Activated CD4-positive, alpha-beta T cell treated with anti-CD3 and anti-CD28 coated beads, Interleukin-2, amount 10 ng/mL, durations not matched to agents 7 days and 5 days (primary cell): ENCODE results near the gene CFAP61. TPM values are rescaled to one million over a fixed set of nuclear protein-coding genes. Genes with fewer than 3 reads are reported as not detected.
"Not testable (repeated sequence)": the region's sequence is repeated elsewhere in the genome, so short reads cannot be mapped to it uniquely, and the experiment has no call there.

Experiments used
- CTCF ChIA-PET: fragments of 350-600 bp; sonication (Branson Sonifier 250); formaldehyde crosslinking; loops from one replicate; lab custom pipeline; 2021; ENCODE audit warnings: antibody characterized with exemption; lab: Charles Lee
- POLR2A ChIA-PET: fragments of 350-600 bp; sonication (Branson Sonifier 250); formaldehyde crosslinking; loops from one replicate; lab custom pipeline; 2021; ENCODE audit warnings: antibody characterized with exemption; lab: Charles Lee
- DNase-seq: peaks from one replicate; pipeline ENCODE4 v3.0.0-alpha.2; 2020
- H3K27ac Mint-ChIP-seq: one replicate; pipeline ENCODE4 v1.8.0; 2021; ENCODE audit warnings: mild to moderate bottlenecking, moderate library complexity, mixed read lengths
- H3K27me3 Mint-ChIP-seq: one replicate; pipeline ENCODE4 v1.8.0; 2021; ENCODE audit warnings: mixed read lengths
- H3K36me3 Mint-ChIP-seq: one replicate; pipeline ENCODE4 v1.8.0; 2021; ENCODE audit warnings: low read depth, mixed read lengths
- H3K4me1 Mint-ChIP-seq: one replicate; pipeline ENCODE4 v1.8.0; 2021; ENCODE audit warnings: mixed read lengths
- H3K4me3 Mint-ChIP-seq: one replicate; pipeline ENCODE4 v1.8.0; 2021; ENCODE audit warnings: mild to moderate bottlenecking, moderate library complexity, mixed read lengths
- H3K9me3 Mint-ChIP-seq: one replicate; pipeline ENCODE4 v1.8.0; 2021; ENCODE audit warnings: mixed read lengths
- total RNA-seq, 2 experiments: library from RNA; stranded (reverse); gene quantifications; one replicate each; pipeline ENCODE4 v1.2.3, GENCODE V29; 2021

Gene CFAP61
- total RNA-seq, 2 experiments from 2014 or later: not detected

DNA sequence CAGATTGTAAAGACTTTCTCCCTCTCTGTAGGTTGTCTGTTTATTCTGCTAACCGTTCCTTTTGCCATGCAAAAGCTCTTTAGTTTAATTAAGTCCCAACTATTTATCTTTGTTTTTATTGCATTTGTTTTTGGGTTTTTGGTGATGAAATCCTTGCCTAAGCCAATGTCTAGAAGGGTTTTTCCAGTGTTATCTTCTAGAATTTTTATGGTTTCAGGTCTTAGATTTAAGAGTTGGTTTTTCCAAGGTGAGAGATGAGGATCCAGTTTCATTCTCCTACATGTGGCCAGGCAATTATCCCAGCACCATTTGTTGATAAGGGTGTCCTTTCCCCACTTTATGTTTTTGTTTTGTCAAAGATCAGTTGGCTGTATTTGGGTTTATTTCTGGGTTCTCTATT is 70.9 kb downstream of the CFAP61 start:
- H3K4me3 Mint-ChIP-seq, H3K4me1 Mint-ChIP-seq, DNase-seq, POLR2A ChIA-PET, CTCF ChIA-PET, H3K36me3 Mint-ChIP-seq, H3K9me3 Mint-ChIP-seq, H3K27ac Mint-ChIP-seq: not testable (repeated sequence)
- peaks cover 25% of the 10 kb centered on the region for H3K27me3 Mint-ChIP-seq

DNA sequence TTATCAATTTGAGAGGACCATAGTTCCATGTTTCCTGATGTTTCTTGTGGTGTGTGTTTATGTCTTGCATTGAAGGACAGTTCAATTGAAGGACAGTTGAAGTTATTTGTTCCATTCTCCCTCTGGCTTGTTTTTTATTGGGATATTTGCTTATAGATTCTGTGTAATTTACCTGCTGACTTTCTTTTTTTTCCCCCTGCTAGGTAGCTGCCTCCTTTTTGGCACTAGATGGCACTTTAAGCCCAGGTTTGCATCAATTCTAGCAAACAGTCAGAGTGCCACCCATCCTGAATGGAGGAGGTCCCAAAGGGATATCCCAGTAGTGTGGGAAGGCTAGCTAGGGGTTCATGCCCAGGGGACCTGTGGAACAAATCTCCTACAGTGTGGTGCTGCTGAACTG is 78.1 kb downstream of the CFAP61 start:
- CTCF ChIA-PET: no interaction called here
- H3K9me3 Mint-ChIP-seq: peaks cover 3% of the 10 kb centered on the region
- peaks cover 13% of the 10 kb centered on the region for H3K27me3 Mint-ChIP-seq
- no peak overlapping the region for H3K4me3 Mint-ChIP-seq
- no peaks in the 10 kb centered on the region for H3K4me1 Mint-ChIP-seq
- H3K36me3 Mint-ChIP-seq: no peaks in the 10 kb centered on the region
- POLR2A ChIA-PET: no interaction called here
- no peak for DNase-seq
- no peak overlapping the region for H3K27ac Mint-ChIP-seq

DNA sequence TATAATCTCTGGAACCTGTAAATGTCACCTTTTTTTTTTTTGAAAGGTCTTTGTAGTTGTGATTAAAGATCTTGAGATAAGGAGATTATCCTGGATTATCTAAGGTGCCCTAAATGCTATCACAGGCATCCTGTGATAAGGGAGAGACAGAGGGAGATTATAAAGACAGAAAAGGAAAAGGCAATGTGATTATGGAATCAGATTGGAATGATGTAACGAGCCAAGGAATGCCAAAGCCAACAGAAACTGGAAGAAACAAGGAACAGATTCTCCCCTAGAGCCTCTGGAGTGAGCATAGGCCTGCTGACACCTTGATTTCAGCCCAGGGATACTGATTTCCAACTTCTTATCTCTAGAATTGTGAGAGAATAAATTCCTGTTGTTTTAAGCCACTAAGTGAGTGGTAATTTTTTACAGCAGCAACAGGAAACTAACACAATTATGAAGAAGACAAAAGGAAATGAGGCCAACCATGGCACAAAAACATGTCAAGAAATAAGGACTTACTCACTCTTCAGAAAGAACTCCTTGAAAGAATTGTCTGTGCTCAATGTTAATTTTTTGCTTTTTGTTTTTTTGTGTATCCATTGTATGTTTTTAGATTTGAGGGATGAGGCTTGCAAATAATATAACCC is 82.7 kb downstream of the CFAP61 start:
- no peak overlapping the region for H3K27ac Mint-ChIP-seq
- H3K36me3 Mint-ChIP-seq: no peaks in the 10 kb centered on the region
- CTCF ChIA-PET: no interaction called here
- no peaks in the 10 kb centered on the region for H3K4me1 Mint-ChIP-seq
- peaks cover 3% of the 10 kb centered on the region for H3K9me3 Mint-ChIP-seq
- peaks cover 5% of the 10 kb centered on the region for H3K27me3 Mint-ChIP-seq
- no peak for DNase-seq
- POLR2A ChIA-PET: no interaction called here
- H3K4me3 Mint-ChIP-seq: no peak overlapping the region

DNA sequence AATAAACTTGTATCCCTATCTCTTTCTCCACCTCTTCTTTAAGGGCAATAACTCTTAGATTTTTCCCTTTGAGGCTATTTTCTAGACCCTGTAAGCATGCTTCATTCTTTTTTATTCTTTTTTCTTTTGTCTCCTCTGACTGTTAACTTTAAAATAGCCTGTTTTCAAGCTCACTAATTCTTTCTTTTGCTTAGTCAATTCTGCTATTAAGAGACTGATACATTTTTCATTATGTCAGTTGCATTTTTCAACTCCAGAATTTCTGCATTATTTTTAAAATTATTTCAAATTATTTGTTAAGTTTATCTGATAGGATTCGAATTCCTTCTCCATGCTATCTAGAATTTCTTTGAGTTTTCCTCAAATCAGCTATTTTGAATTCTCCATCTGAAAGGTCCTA is 84.0 kb downstream of the CFAP61 start:
- no peaks in the 10 kb centered on the region for H3K9me3 Mint-ChIP-seq
- POLR2A ChIA-PET: no interaction called here
- H3K36me3 Mint-ChIP-seq: no peaks in the 10 kb centered on the region
- DNase-seq: no peak
- H3K4me1 Mint-ChIP-seq: no peaks in the 10 kb centered on the region
- CTCF ChIA-PET: no interaction called here
- H3K4me3 Mint-ChIP-seq: no peak overlapping the region
- peaks cover 2% of the 10 kb centered on the region for H3K27me3 Mint-ChIP-seq
- H3K27ac Mint-ChIP-seq: no peak overlapping the region

DNA sequence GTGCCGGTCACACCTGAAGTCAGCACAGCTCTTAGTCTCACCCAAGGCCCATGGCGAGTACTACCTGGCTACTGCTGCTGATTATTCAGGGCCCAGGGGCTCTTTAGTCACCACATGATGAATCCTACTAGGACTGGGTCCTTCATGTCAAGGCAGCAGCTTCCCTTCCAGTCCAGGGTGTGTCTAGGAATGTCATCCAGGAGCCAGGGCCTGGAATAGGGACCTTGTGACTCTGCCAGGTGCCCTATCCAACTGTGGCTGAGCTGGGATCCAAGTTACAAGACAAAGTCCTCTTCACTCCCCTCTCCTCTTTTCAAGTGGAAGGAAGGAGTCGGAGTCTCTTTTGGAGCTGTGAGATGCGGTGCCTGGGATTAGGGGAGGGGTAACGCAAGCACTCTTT is 85.5 kb downstream of the CFAP61 start:
- CTCF ChIA-PET: interaction anchor here (0.6 kb wide), 1 partner anchor 1320 kb away, joined by 4 read pairs; no protein-coding TSS in a partner anchor

DNA sequence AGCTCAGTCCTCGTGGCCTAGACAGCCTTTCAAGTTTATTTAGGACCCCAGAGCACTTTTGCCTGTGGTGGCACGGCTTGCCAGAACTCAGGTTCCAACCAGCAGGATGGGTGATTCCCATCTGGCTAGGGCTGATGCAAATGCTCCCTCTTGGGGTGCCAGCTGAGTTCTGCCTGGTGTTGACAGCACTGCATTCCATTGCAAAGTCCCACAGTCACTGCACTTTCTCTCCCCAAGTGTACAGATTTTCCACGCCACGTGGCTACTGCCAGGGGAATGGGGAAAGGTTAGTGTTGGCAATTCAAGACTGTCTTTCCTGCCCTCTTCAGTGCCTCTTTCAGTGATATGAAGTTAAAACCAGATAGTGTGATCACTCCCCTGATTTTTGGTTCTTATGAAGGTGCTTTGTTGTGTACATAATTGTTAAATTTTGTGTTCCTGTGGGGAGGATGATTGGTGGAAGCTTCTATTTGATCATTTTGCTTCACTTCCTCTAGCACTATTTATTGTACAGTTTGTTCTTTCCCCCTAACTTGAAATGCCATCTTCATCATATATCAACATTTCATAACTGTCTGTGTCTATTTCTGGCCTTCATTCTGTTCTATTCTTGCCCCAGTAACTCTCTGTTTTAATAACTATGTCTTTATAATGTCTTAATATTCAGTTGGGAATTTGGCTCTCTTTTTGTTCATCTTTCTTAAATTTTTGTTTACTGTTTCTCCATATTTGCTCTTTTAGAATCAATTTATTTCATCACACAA is 86.2 kb downstream of the CFAP61 start:
- CTCF ChIA-PET: no interaction called here
- Mint-ChIP-seq H3K27me3 (no peaks in the 10 kb centered on the region), H3K4me3 (no peak overlapping the region), H3K36me3 (no peaks in the 10 kb centered on the region), H3K9me3 (no peaks in the 10 kb centered on the region), H3K27ac (no peak overlapping the region), H3K4me1 (no peaks in the 10 kb centered on the region)
- no peak for DNase-seq
- POLR2A ChIA-PET: no interaction called here

More for the DNA sequence above, 85.5 kb downstream of the CFAP61 start:
- no peak for DNase-seq
- H3K36me3 Mint-ChIP-seq: no peaks in the 10 kb centered on the region
- H3K4me3 Mint-ChIP-seq: no peak overlapping the region
- peaks cover 2% of the 10 kb centered on the region for H3K27me3 Mint-ChIP-seq
- no peak overlapping the region for H3K27ac Mint-ChIP-seq
- POLR2A ChIA-PET: no interaction called here
- no peaks in the 10 kb centered on the region for H3K9me3 Mint-ChIP-seq
- no peaks in the 10 kb centered on the region for H3K4me1 Mint-ChIP-seq

DNA sequence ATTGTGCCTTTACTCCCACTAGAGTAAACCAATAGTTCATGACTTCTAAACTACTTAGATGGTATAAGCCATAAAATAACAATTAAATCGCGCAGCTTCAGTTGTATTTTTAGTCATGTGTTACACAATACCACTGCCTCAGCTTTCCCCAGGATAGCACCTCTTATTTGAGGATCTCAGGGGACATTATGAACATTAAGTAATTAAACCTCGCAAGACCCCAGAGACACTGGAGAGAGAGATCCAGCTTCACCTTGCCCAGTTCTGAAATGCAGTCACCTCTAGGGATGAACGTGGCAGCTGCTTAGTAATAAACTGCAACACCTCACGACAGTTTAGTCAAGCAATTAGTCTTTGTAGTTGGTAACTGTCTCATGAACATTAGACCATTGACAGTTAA is 87.1 kb downstream of the CFAP61 start:
- POLR2A ChIA-PET: no interaction called here
- CTCF ChIA-PET: no interaction called here
- H3K9me3 Mint-ChIP-seq: no peaks in the 10 kb centered on the region

DNA sequence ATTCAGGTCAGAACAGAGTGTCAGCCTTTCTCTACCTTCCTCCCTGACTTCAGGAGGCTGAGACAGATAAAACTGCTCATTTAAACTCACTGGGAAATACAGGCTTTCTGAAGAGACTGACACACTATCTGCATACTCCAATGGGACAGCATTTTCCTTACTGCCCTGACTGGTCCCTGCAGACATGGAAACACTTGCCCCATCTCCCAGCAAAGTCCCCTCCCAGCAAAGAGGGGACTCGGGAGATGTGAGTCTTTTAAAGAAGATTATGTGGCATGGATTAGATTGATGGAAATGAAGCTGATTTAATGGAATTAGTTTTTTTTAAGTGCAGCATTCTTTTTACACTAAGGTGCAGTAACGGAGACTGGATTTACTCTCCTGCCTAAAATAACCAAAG is 90.8 kb downstream of the CFAP61 start:
- no peak overlapping the region for H3K27ac Mint-ChIP-seq
- no peaks in the 10 kb centered on the region for H3K36me3 Mint-ChIP-seq
- ChIA-PET CTCF (no interaction called here), POLR2A (no interaction called here)
- H3K27me3 Mint-ChIP-seq: peaks cover 9% of the 10 kb centered on the region
- DNase-seq: no peak
- H3K4me1 Mint-ChIP-seq: no peaks in the 10 kb centered on the region
- H3K4me3 Mint-ChIP-seq: no peak overlapping the region
- no peaks in the 10 kb centered on the region for H3K9me3 Mint-ChIP-seq

More for the DNA sequence above, 87.1 kb downstream of the CFAP61 start:
- no peak overlapping the region for H3K27ac Mint-ChIP-seq
- H3K4me3 Mint-ChIP-seq: no peak overlapping the region
- no peaks in the 10 kb centered on the region for H3K4me1 Mint-ChIP-seq
- no peaks in the 10 kb centered on the region for H3K36me3 Mint-ChIP-seq
- H3K27me3 Mint-ChIP-seq: no peaks in the 10 kb centered on the region
- DNase-seq: no peak

DNA sequence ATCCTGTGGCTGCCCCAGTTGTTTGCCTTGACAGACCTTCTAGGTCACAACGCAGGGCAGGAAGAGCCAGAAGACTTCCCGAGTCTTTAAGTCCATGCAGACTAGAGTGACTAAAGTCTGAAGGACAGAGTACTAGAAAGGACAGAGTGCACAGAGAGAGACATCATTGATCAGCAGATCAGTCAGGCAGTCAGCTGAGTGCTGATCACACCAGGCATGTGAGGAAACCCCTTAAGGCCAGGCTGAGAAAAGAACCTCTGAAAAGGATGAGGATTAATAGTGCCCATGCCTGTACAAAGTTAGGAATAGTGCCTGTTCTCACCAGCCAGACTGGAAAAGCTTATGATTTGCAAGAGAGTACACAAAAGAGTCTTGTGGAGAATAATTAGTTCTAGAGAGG is 91.3 kb downstream of the CFAP61 start:
- Mint-ChIP-seq H3K27ac (no peak overlapping the region), H3K4me3 (no peak overlapping the region), H3K4me1 (no peaks in the 10 kb centered on the region), H3K27me3 (peaks cover 12% of the 10 kb centered on the region), H3K9me3 (no peaks in the 10 kb centered on the region), H3K36me3 (no peaks in the 10 kb centered on the region)
- DNase-seq: no peak
- CTCF ChIA-PET: no interaction called here
- POLR2A ChIA-PET: no interaction called here

DNA sequence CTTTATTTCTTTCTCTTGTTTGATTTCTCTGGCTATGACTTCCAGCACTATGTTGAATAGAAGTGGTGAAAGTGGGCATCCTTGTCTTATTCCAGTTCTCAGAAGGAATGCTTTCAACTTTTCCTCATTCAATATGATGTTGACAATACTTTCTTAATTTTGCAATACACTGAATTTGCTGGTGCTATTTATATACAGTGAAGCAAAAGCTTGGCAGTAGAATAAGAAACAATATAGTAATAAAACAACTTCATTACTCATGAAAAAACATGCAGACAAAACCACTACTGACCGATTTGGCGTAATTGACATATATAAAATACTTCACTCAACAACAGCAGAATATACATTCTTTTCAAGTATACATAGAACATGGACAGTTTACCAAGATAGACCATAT is 96.4 kb downstream of the CFAP61 start:
- H3K4me3 Mint-ChIP-seq: no peak overlapping the region
- H3K4me1 Mint-ChIP-seq: no peaks in the 10 kb centered on the region
- DNase-seq: no peak
- ChIA-PET CTCF (no interaction called here), POLR2A (no interaction called here)
- no peaks in the 10 kb centered on the region for H3K36me3 Mint-ChIP-seq
- H3K27ac Mint-ChIP-seq: no peak overlapping the region
- H3K27me3 Mint-ChIP-seq: peaks cover 16% of the 10 kb centered on the region
- H3K9me3 Mint-ChIP-seq: peaks cover 4% of the 10 kb centered on the region

DNA sequence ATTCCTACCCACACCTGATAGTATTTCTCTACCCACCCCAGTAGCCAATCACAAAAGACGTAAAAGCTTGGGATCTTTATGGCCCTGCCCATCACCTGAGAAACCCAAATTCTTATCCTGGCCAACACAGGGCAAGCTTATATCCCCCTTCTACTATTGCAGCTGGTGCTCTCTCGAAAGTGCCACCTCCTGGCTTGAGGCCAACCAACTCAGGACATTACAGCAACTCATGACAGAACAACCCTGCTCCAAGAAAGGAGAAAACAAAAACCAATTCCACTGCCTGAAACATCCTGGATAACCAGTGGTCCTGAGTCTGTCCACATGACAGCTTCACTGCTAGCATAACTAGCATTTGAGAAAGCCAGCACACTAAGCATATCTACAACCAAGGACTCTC is 97.9 kb downstream of the CFAP61 start:
- Mint-ChIP-seq H3K4me1 (no peaks in the 10 kb centered on the region), H3K27ac (no peak overlapping the region), H3K9me3 (peaks cover 4% of the 10 kb centered on the region), H3K36me3 (no peaks in the 10 kb centered on the region), H3K4me3 (no peak overlapping the region), H3K27me3 (peaks cover 18% of the 10 kb centered on the region)
- DNase-seq: no peak
- ChIA-PET CTCF (no interaction called here), POLR2A (no interaction called here)

DNA sequence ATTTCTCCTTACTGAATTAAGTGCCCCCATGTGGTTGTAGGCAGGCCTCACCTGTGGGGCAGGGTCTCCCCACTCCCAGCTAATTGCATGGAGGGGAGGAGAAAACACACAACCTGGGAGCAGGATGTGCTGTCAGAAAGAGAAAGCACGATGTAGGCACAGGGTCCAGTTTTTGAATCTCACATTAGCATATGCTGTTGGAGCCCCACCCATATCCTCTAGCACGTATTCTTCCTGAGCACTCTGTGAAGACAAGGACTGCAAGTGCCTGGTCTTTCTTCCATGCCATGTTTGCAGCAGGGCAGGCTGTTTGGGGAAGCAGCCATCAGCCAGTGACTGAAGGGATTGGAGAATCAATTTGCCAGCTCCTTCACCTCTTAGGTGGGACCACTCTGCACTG is 108.2 kb downstream of the CFAP61 start:
- ChIA-PET CTCF (no interaction called here), POLR2A (no interaction called here)
- Mint-ChIP-seq H3K4me3 (no peak overlapping the region), H3K9me3 (peaks cover 2% of the 10 kb centered on the region), H3K4me1 (no peaks in the 10 kb centered on the region), H3K27ac (no peak overlapping the region), H3K36me3 (no peaks in the 10 kb centered on the region), H3K27me3 (peaks cover 1% of the 10 kb centered on the region)
- DNase-seq: no peak

DNA sequence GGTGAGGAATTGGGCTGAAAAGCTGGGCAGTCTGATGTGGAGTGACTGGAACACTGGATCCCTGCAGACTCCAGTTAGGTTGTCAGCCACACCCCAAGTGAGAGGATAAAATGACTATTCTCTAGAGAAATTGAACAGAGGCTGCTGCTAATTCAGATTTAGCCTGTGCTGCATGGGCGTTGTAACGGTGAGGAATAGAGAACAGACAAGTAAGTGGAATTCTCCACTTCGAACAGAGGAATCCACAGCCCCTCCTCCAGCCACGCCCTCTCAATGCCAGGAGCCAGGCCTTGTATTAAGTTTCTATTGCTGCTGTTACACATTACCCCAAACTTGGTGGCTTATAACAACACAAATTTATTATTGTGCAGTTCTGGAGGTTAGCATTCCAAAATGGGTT is 109.3 kb downstream of the CFAP61 start:
- CTCF ChIA-PET: no interaction called here
- POLR2A ChIA-PET: no interaction called here
- Mint-ChIP-seq H3K4me1 (no peaks in the 10 kb centered on the region), H3K4me3 (no peak overlapping the region), H3K9me3 (peaks cover 2% of the 10 kb centered on the region), H3K27ac (no peak overlapping the region), H3K36me3 (no peaks in the 10 kb centered on the region), H3K27me3 (peaks cover 1% of the 10 kb centered on the region)
- no peak for DNase-seq
